Colonic mucosa (tissue), 4 donors: ENCODE measurements around the gene LCMT1. TPM values are rescaled to one million over a fixed set of nuclear protein-coding genes. Genes with fewer than 3 reads are reported as not detected.
A peak's percentile ranks its signal among the peaks of the same experiment; 100 is the strongest.

Source experiments
- DNase-seq: peaks from one replicate; pipeline ENCODE4 v3.0.0-alpha.2; 2020
- H3K27ac ChIP-seq: fragments of 200-600 bp; one replicate; pipeline ENCODE4 v1.8.0; 2021
- H3K27me3 ChIP-seq: fragments of 200-600 bp; one replicate; pipeline ENCODE4 v1.8.0; 2021
- H3K36me3 ChIP-seq: fragments of 200-600 bp; one replicate; pipeline ENCODE4 v1.8.0; 2021
- H3K4me1 ChIP-seq: fragments of 200-600 bp; one replicate; pipeline ENCODE4 v1.8.0; 2021; ENCODE audit warnings: mild to moderate bottlenecking
- H3K4me3 ChIP-seq: fragments of 200-600 bp; one replicate; pipeline ENCODE4 v1.8.0; 2021
- H3K9ac ChIP-seq, 2 donors: one replicate each; pipeline ENCODE4 v1.7.0; 2013; ENCODE audit warnings: control low read depth in 2 of 2, low read depth in 2 of 2, low read length in 2 of 2
- H3K9me3 ChIP-seq: fragments of 200-600 bp; one replicate; pipeline ENCODE4 v1.8.0; 2021
- CTCF ChIP-seq: fragments of 200-600 bp; IDR thresholded peaks from one replicate; pipeline ENCODE4 v1.8.0; 2022; ENCODE audit warnings: antibody characterized with exemption, mild to moderate bottlenecking
- intact Hi-C: fragments of 100-400 bp; cut with DNase I; formaldehyde crosslinking; loops from one replicate; pipeline ENCODE4 v1.14.1; 2022
- total RNA-seq, 2 donors: library from RNA; stranded (reverse); fragmentation: NEBNext Ultra II Directional in 1 of 2; extraction: Animal tissue kit (Norgen Biotek cat#: 25700) in 1 of 2; gene quantifications; one replicate each; pipeline ENCODE4 v1.2.1, GENCODE V29; 2021
- donor health status: healthy.
- donor health status: DM: no; HTN: no; CAD: no.
- donor health status: DM: no; HTN: no; CAD: no.

LCMT1 gene
- total RNA-seq, 2 donors from 2014 or later, result 46.9 to 47.6 TPM

GRCh38 chr16:25066426-25066746 is 45.2 kb upstream of the LCMT1 start:
- H3K4me3 ChIP-seq, result peak overlapping the region; percentile 68
- H3K27me3 ChIP-seq, result no peaks in the 10 kb centered on the region
- H3K4me1 ChIP-seq, result no peaks in the 10 kb centered on the region
- peak overlapping the region; percentile 64 for H3K27ac ChIP-seq
- no peak for DNase-seq
- H3K9ac ChIP-seq, result peak overlapping the region; percentile 71 to 83
- no peaks in the 10 kb centered on the region for H3K36me3 ChIP-seq
- no peak for TF ChIP-seq CTCF
- intact Hi-C loops, result loop anchor here (5.0 kb wide), 1 partner anchor 41 kb away; no protein-coding TSS in a partner anchor
- no peaks in the 10 kb centered on the region for H3K9me3 ChIP-seq

- no peaks in the 10 kb centered on the region for H3K9me3 ChIP-seq
- H3K36me3 ChIP-seq, result no peaks in the 10 kb centered on the region
- peak overlapping the region; percentile 83 to 84 for H3K9ac ChIP-seq
- H3K4me1 ChIP-seq, result no peaks in the 10 kb centered on the region
- DNase-seq, result peak; percentile 87
- intact Hi-C loops, result loop anchor here (5.0 kb wide), 1 partner anchor 40 kb away; no protein-coding TSS in a partner anchor
- TF ChIP-seq CTCF, result no peak
- H3K27ac ChIP-seq, result peak overlapping the region; percentile 64
- no peaks in the 10 kb centered on the region for H3K27me3 ChIP-seq
- H3K4me3 ChIP-seq, result peak overlapping the region; percentile 68
These were observed 44.6 kb upstream of the LCMT1 start for GRCh38 chr16:25066747-25067631.

GRCh38 chr16:25073854-25074253 is 37.7 kb upstream of the LCMT1 start:
- no peaks in the 10 kb centered on the region for H3K27me3 ChIP-seq
- H3K9me3 ChIP-seq, result no peaks in the 10 kb centered on the region
- no peak overlapping the region for H3K9ac ChIP-seq
- no peaks in the 10 kb centered on the region for H3K4me1 ChIP-seq
- H3K27ac ChIP-seq, result no peak overlapping the region
- no peaks in the 10 kb centered on the region for H3K36me3 ChIP-seq
- no peak overlapping the region for H3K4me3 ChIP-seq
- no peak for DNase-seq
- intact Hi-C loops, result no loop called here
- TF ChIP-seq CTCF, result no peak

- Histone ChIP-seq H3K4me3 (no peak overlapping the region), H3K36me3 (no peaks in the 10 kb centered on the region), H3K9ac (no peak overlapping the region), H3K27ac (no peak overlapping the region), H3K9me3 (no peaks in the 10 kb centered on the region), H3K4me1 (no peaks in the 10 kb centered on the region), H3K27me3 (no peaks in the 10 kb centered on the region)
- TF ChIP-seq CTCF, result no peak
- DNase-seq, result no peak
- intact Hi-C loops, result no loop called here
These were observed 33.1 kb upstream of the LCMT1 start for GRCh38 chr16:25078386-25078978.

- Histone ChIP-seq H3K4me3 (no peak overlapping the region), H3K36me3 (no peaks in the 10 kb centered on the region), H3K9me3 (no peaks in the 10 kb centered on the region), H3K9ac (no peak overlapping the region), H3K27ac (no peak overlapping the region), H3K27me3 (no peaks in the 10 kb centered on the region), H3K4me1 (no peaks in the 10 kb centered on the region)
- intact Hi-C loops, result no loop called here
- DNase-seq, result no peak
- TF ChIP-seq CTCF, result no peak
These were observed 31.7 kb upstream of the LCMT1 start for GRCh38 chr16:25079637-25080378.
